PC-9 (cell line): ENCODE measurements around the gene KHK. TPM values are rescaled to one million over a fixed set of nuclear protein-coding genes. Genes with fewer than 3 reads are reported as not detected.
A peak's percentile ranks its signal among the peaks of the same experiment; 100 is the strongest.

Experiments
- BruUV-seq: library from RNA; stranded (reverse); fragments of 400-500 nt; replicated peaks from 2 replicates; lab custom pipeline; 2021; lab: Mats Ljungman, UMichigan
- CTCF ChIA-PET: fragments of 300-600 bp; sonication (Branson Sonifier 250); formaldehyde crosslinking; loops from one replicate; lab custom pipeline; 2022; ENCODE audit warnings: antibody characterized with exemption; lab: Charles Lee
- POLR2A ChIA-PET: fragments of 300-600 bp; sonication (Branson Sonifier 250); formaldehyde crosslinking; loops from one replicate; lab custom pipeline; 2022; ENCODE audit warnings: antibody characterized with exemption; ENCODE audit not compliant: unreplicated experiment; lab: Charles Lee
- DNase-seq, 2 experiments: peaks; one replicate each; pipeline versions ENCODE4 v3.0.0 to v3.0.0-alpha.2; 2015 to 2022; ENCODE audit warnings: mixed read lengths in 1 of 2
- H2AFZ ChIP-seq: fragments of 200-600 bp; sonication (generic); 2 replicates; pipeline ENCODE4 v1.8.1; 2017; ENCODE audit warnings: antibody characterized with exemption
- H3F3A ChIP-seq: fragments of 200-600 bp; sonication (generic); 2 replicates; pipeline ENCODE4 v1.8.1; 2017; ENCODE audit warnings: antibody characterized with exemption, mild to moderate bottlenecking, low read depth; ENCODE audit not compliant: insufficient read depth
- H3K27ac ChIP-seq: fragments of 200-600 bp; sonication (generic); 2 replicates; pipeline ENCODE4 v1.6.1; 2016; ENCODE audit warnings: mixed run types
- H3K27me3 ChIP-seq: fragments of 200-600 bp; sonication (generic); 2 replicates; pipeline ENCODE4 v1.6.1; 2016; ENCODE audit warnings: low read depth, mixed run types; ENCODE audit not compliant: insufficient read depth
- H3K36me3 ChIP-seq: fragments of 200-600 bp; sonication (generic); 2 replicates; pipeline ENCODE4 v1.6.1; 2016; ENCODE audit warnings: low read depth, mixed run types
- H3K4me1 ChIP-seq: fragments of 200-600 bp; sonication (generic); replicated peaks from 2 replicates; pipeline ENCODE4 v1.6.1; 2016; ENCODE audit warnings: mixed run types; ENCODE audit not compliant: insufficient read depth
- H3K4me2 ChIP-seq: fragments of 200-600 bp; sonication (generic); 2 replicates; pipeline ENCODE4 v1.6.1; 2017; ENCODE audit warnings: mixed run types
- H3K4me3 ChIP-seq: fragments of 200-600 bp; sonication (generic); 2 replicates; pipeline ENCODE4 v1.6.1; 2016; ENCODE audit warnings: mixed run types
- H3K79me2 ChIP-seq: fragments of 200-600 bp; sonication (generic); 2 replicates; pipeline ENCODE4 v1.6.1; 2017; ENCODE audit warnings: low read depth, mixed run types
- H3K9me2 ChIP-seq: fragments of 200-600 bp; sonication (generic); 2 replicates; pipeline ENCODE4 v1.8.1; 2017; ENCODE audit warnings: mild to moderate bottlenecking; ENCODE audit not compliant: insufficient read depth
- H3K9me3 ChIP-seq: fragments of 200-600 bp; sonication (generic); 2 replicates; pipeline ENCODE4 v1.8.1; 2016; ENCODE audit warnings: low read depth; ENCODE audit not compliant: insufficient read depth
- H4K20me1 ChIP-seq: fragments of 200-600 bp; sonication (generic); 2 replicates; pipeline ENCODE4 v1.8.1; 2017; ENCODE audit not compliant: insufficient read depth
- CTCF ChIP-seq: fragments of 200-600 bp; sonication (generic); conservative IDR thresholded peaks from 2 replicates; pipeline ENCODE4 v1.6.1; 2017; ENCODE audit warnings: mixed run types, antibody characterized with exemption, mild to moderate bottlenecking, moderate library complexity
- EZH2 ChIP-seq: fragments of 200-600 bp; sonication (generic); IDR thresholded peaks from 2 replicates; pipeline ENCODE4 v1.8.0; 2017; ENCODE audit warnings: antibody characterized with exemption, low read depth
- intact Hi-C: fragments of 100-400 bp; cut with micrococcal nuclease; formaldehyde crosslinking; loops from one replicate; pipeline ENCODE4 v1.10.0; 2022; ENCODE audit not compliant: unreplicated experiment
- total RNA-seq: library from RNA; stranded (reverse); gene quantifications from 2 replicates; pipeline ENCODE4 v1.2.3, GENCODE V29; 2021

KHK gene
- total RNA-seq, 1 experiment from 2014 or later, result 4.4 TPM

DNA sequence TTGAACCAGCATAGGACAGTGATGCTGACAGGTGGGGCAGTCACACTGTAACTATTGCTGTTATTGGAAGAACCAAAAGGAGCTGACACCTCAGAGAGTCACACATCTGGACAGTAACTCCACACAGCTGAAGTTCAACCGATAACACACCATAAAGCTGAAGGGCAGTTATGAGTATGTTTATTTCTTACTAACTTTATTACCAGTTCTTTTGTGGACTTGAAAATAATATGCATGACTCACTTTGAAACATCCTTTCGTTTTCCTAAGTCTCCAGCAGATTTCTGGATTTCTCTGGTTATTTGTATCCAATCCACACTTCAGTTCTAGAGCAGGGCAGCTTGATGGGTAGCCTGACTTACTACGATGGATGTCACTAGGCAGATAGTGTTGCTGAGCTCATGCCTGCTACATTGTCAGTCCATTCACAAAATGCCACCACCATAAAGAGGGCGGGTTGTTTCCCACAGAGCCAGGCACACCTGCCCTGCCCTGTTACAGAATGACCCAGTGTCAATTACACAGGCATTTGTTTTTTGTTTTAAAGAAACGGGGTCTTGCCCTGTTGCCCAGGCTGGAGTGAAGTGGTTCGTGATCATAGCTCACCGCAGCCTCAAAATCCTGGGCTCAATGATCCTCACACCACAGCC, 43.5 kb upstream of the KHK start:
- Histone ChIP-seq H3K9me3 (no peaks in the 10 kb centered on the region), H2AFZ (no peak overlapping the region), H3K27ac (no peak overlapping the region), H3K9me2 (no peaks in the 10 kb centered on the region), H3K36me3 (no peaks in the 10 kb centered on the region), H3K4me1 (no peaks in the 10 kb centered on the region), H3K27me3 (no peaks in the 10 kb centered on the region), H3F3A (peaks cover 4% of the 10 kb centered on the region), H3K4me3 (no peak overlapping the region), H3K79me2 (no peaks in the 10 kb centered on the region), H4K20me1 (no peaks in the 10 kb centered on the region; the same call in 1 of the 2 replicates), H3K4me2 (no peak overlapping the region)
- CTCF ChIA-PET, result no interaction called here
- intact Hi-C loops, result no loop called here
- no TSS peak for BruUV-seq
- TF ChIP-seq EZH2 (no peak), CTCF (no peak)
- POLR2A ChIA-PET, result interaction anchor here (0.6 kb wide), 1 partner anchor 311 kb away, joined by 4 read pairs; no protein-coding TSS in a partner anchor
- DNase-seq, result no peak

- Histone ChIP-seq H3K4me3 (peak overlapping the region; percentile 98), H3K4me2 (peak overlapping the region; percentile 80), H3K9me2 (no peaks in the 10 kb centered on the region), H3K9me3 (no peaks in the 10 kb centered on the region), H3K79me2 (no peaks in the 10 kb centered on the region), H3K4me1 (peaks cover 14% of the 10 kb centered on the region), H4K20me1 (no peaks in the 10 kb centered on the region), H2AFZ (peak overlapping the region; percentile 86), H3K27ac (peak overlapping the region; percentile 70), H3F3A (peaks cover 22% of the 10 kb centered on the region), H3K27me3 (no peaks in the 10 kb centered on the region), H3K36me3 (0 out of 2 replicates have a peak, but pooled peaks cover under 1% of the 10 kb centered on the region)
- TF ChIP-seq EZH2 (no peak), CTCF (no peak)
- ChIA-PET POLR2A (interaction anchor here (0.7 to 0.8 kb wide), 2 partner anchors 39 to 487 kb away, joined by 4 to 7 read pairs; no protein-coding TSS in a partner anchor), CTCF (interaction anchor here (1.0 kb wide), 1 partner anchor 37 kb away, joined by 3 read pairs; the partner anchor contains the start of gene KHK)
- BruUV-seq, result no TSS peak
- intact Hi-C loops, result loop anchor here (1.0 kb wide), 2 partner anchors 16 to 88 kb away; no protein-coding TSS in a partner anchor
- no peak for DNase-seq
Observed at GRCh38 chr2:27049422-27050280, 36.9 kb upstream of the KHK start.

DNA sequence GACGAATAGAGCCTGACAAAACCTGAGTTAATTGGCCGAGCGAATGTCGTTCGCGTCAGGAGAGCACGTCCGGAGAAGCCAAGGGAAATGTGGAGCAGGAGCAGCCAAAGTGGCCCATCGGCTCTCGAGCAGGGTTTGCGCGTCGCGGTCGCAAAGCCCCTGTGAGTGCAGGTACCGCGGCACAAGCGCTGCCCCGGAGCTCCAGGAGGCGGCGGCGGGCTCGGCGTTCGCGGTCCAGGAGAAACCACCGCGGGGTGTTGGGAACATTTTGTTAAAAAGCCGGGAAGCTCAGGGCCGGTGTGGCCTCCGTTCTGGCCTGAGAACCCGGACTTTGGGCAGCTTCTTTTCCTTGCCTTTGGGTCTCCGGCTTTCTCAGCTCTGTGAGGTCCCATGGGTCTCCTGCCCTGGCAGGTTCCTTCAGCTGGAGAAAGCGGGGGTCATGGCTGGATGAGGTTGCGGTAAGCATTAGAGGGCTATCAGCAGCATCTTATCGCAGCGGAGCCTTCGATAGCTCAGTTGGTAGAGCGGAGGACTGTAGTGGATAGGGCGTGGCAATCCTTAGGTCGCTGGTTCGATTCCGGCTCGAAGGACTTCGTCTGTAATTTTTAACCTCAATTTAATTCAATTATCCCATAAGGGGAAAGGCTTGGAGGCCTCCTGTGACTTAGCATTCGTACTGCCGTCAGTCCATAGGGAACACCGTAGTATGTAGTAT, 36.1 kb upstream of the KHK start:
- BruUV-seq, result no TSS peak
- Histone ChIP-seq H3K36me3 (peaks cover 8% of the 10 kb centered on the region), H2AFZ (peak overlapping the region; percentile 86), H3K27me3 (no peaks in the 10 kb centered on the region), H3K27ac (peak overlapping the region; percentile 70), H3K4me1 (peaks cover 14% of the 10 kb centered on the region), H3K79me2 (no peaks in the 10 kb centered on the region), H4K20me1 (no peaks in the 10 kb centered on the region), H3K4me2 (peak overlapping the region; percentile 80), H3F3A (peaks cover 22% of the 10 kb centered on the region), H3K4me3 (peak overlapping the region; percentile 98), H3K9me3 (no peaks in the 10 kb centered on the region), H3K9me2 (no peaks in the 10 kb centered on the region)
- peak; percentile 93 to 95 for DNase-seq
- POLR2A ChIA-PET, result interaction anchor here (0.5 to 0.8 kb wide), 4 partner anchors 37 to 488 kb away, joined by 3 to 7 read pairs (median 4); no protein-coding TSS in a partner anchor
- TF ChIP-seq CTCF (peak; percentile 28; the same call in 1 of the 2 replicates), EZH2 (no peak)
- intact Hi-C loops, result loop anchor here (1.0 kb wide), 2 partner anchors 17 to 89 kb away; no protein-coding TSS in a partner anchor
- CTCF ChIA-PET, result interaction anchor here (0.9 kb wide), 1 partner anchor 89 kb away, joined by 5 read pairs; no protein-coding TSS in a partner anchor
